Ovary (tissue), 3 donors: ENCODE data around the gene MYO1E.

Source experiments
- CTCF ChIP-seq, 3 donors: fragments of 450-650 bp in 2 of 3; fragments of 200-600 bp in 1 of 3; IDR thresholded peaks; one replicate each; pipeline versions ENCODE4 v1.5.1 to v1.8.0; 2016 to 2022; ENCODE audit warnings: antibody characterized with exemption in 3 of 3, mild to moderate bottlenecking in 1 of 3
- EP300 ChIP-seq: sonication (generic); formaldehyde crosslinking; IDR thresholded peaks from one replicate; pipeline ENCODE4 v1.6.1; 2017; ENCODE audit warnings: antibody characterized with exemption
- POLR2A ChIP-seq: fragments of 450-650 bp; IDR thresholded peaks from one replicate; pipeline ENCODE4 v1.6.1; 2017; ENCODE audit warnings: antibody characterized with exemption, mild to moderate bottlenecking, moderate library complexity
- donor health status: DM: no; HTN: no; CAD: no.

- no peak for TF ChIP-seq CTCF (IDR thresholded peaks at IDR 0.05)
- TF ChIP-seq POLR2A, result no peak
- TF ChIP-seq EP300, result no peak
Observed at GRCh38 chr15:59268168-59268851, 104.4 kb downstream of the MYO1E start.
